Activated T-cell treated with anti-CD3 and anti-CD28 coated beads for 4 hours (primary cell): ENCODE results near the gene SPEM3.

Source experiments
- DNase-seq: peaks from one replicate; pipeline ENCODE4 v3.0.0-alpha.2; 2020

SPEM3 gene

GRCh38 chr17:7403977-7404736, 24.5 kb upstream of the SPEM3 start, which contains the start of gene TMEM256:
TMEM256 (minus strand) TSS chr17:7404097; CDS start chr17:7404084, 13 bp downstream.
- peak; percentile 92 for DNase-seq

- DNase-seq: no peak
These were observed 23.8 kb upstream of the SPEM3 start for GRCh38 chr17:7404737-7405349.

DNA sequence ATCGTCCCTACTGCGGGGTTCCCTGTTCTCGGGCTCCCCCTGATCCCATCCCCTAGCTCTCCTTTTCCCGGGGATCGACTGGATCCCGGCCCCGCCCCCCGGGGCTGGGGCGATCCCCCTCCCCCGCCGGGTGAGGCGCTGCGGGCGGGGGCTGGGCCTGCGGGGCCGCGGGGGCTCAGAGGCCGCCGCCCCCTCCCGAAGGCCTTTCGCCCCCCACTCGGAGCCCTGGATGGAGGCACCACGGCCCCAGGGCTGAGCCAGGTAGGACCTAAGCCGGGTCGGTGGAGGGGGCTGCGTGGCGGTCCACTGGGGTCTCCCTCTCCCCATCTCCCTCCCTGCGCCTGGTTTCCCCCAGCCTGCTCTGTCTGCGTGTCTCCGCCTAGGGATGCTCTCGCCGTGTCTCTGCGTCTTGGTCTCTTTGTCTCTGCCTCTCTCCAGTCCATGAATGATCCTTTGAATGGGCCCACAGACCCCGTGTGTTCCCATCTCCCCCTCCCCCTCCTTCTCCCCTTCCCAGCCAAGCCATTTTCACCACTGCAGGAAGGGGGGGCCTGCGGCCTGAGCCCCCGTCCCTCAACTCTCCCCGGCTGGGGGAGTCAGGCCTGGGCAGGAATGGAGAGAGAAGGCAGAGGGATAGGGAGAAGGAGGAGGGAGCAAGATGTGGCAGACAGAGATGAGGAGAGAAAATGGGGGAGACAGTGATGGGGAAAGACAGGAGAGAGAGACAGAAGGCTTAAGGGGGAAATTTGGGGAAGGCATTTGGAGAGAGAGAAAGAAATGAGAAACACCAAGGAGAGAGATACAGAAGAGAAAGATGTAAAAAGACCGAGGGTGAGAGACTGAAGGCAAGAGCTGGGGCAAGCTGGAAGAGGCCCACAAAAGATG, 23.1 kb upstream of the SPEM3 start:
- no peak for DNase-seq

DNA sequence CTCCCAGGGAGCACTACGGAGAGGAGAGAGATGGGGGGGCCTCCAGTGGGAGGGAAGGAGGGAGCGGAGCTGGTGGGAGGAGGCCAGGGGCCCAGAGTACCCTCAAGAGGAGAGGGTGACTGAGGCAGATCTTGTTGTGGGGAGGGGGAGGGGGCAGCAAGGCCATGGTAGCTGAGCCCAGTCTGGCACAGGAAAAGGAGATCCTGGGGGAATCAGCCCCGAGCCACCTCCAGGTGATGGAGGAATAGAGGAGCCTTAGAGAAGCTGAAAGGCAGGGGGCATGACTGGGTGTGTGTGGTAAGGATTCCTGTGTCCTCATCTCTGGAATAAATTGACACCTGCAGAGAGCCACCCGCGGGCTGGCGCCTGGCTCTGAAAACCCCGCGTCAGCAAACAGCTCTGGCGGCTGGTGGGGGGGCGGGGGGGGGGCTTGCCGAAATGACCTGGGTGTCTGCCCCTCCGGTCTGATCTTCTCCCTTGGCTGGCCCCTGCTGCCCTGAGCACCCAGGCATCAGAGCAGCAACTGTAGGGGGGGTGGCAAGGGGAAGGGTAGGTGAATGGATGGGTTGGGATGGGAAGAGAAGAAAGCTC, 22.3 kb upstream of the SPEM3 start:
- DNase-seq: no peak

DNA sequence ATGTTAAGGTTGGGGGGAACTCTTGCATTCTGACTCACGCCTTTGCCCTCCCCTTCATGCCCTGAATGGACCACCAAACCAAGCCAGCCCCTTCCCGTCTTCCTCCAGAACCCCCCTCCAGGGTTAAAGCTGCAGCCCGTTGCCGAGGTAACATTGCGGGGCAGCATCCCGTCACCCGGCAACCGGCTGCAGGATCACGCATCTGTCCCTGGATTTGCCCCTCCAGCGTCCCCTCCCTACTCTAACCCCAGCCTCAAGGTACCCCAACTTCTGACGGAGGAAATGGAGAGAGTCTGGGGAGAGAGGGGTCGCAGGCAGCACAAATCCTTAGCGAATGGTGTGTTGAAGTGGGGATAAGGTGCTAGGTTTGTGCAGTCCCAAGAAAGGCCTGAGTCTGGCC, 21.6 kb upstream of the SPEM3 start:
- no peak for DNase-seq

DNA sequence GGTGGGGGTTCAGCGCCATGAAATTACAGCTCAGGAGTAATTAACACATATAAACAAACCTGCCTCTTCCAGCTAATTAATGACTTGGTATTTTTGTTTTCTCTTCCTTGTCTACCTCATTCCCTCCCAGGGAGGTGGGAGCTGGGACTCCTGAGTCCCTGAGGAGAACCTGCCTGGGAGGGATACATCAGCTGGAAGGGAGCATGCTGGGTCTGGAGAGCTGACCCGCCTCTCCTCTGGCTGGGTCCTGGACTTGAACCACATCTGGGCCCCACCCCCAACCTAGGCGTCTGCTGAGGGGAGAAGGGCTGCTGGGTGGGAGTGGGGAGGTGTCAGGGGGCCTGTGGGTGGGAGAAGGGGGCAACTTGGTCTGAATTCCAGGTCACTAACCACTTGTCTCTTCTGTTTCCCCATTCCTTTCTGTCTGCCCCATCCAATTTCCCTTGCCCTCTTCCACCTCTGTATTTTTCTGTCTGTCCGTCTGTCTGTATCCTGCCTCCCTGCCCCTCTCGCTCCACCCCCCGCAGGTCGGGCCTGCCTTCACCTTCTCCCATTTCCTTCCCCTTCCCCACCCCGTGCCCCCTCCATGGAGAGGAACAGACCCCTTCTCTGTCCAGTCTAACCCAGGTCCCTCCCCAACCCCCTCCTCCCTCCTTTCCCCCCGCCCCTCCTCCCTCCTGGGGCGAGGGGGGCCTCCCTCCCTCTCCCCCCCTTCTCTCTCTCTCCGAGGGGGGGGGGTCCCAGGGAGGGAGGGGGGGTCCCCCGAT, 21.0 kb upstream of the SPEM3 start, which contains the start of gene NLGN2:
TSS of gene NLGN2 (plus strand) at position 361 of the 767 bp plus-strand sequence. CDS start 411 bp downstream, outside the sequence.
- DNase-seq: no peak

GRCh38 chr17:7408252-7408727, 20.4 kb upstream of the SPEM3 start:
- DNase-seq: no peak

DNA sequence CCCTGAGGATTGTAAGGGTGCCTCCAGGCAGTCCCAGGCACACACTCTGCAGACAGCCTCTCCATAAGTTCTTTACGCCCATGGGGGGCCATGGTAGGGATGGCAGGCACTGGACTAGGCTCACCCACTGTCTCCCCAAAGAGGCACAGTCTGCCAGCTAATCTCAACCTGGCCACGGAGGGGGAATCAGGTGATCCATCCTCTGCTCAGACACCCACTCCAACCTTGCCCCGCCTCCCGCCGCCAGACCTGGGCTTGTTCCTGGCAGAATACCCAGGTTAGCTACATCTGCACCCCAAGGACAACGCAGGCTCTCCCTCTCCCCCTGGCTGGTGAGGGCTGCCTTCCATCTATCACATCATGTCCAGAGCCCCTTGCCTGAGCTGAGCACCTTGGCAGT, 19.8 kb upstream of the SPEM3 start:
- DNase-seq: no peak

- no peak for DNase-seq
These were observed 18.9 kb upstream of the SPEM3 start for GRCh38 chr17:7409716-7410115.

GRCh38 chr17:7410634-7411426, 17.8 kb upstream of the SPEM3 start:
- DNase-seq: no peak

- DNase-seq: no peak
These were observed 17.3 kb upstream of the SPEM3 start for GRCh38 chr17:7411427-7411750.

DNA sequence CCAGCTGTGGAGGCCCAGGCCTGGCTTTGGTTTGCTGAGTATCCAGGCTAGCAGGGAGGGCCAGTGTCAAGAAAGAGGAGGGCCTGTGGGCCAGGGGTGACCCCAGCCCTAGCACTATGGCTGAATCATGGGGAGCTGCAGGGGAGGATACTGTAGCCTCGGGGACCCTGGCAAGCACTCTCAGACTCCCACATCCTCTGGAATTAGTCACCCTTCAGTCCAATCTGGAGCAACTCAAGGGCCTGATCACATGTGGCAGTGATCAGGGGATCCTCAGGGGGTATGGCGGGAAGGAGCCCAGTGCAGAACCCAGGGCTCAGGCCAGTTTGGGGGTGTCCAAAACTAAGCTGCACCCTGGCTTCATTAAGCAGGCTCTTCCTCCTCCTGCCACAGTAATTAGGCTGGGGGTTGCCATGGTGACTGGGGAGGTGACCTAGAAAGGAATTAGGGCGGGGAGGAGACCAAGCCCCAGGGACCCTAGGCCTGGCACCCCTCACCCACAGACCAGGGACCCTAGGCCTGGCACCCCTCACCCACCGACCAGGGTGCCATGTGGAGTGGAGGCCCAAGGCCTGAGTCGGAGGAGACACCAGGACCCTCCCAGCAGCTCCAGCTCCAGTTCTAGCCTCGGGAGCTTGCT, 15.2 kb upstream of the SPEM3 start:
- no peak for DNase-seq

DNA sequence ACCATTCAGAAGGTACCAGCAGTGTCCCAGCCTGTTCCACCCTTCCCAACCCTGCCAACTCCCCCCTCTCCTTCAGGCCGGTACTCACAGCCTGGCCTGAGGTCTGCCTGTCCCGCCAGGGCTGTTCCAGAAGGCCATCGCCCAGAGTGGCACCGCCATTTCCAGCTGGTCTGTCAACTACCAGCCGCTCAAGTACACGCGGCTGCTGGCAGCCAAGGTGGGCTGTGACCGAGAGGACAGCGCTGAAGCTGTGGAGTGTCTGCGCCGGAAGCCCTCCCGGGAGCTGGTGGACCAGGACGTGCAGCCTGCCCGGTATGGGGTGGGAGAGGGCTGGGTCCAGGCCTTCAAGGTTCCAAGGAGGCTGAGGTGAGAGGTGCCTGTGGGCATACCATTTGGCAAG, 13.8 kb upstream of the SPEM3 start:
- no peak for DNase-seq

- no peak for DNase-seq
These were observed 12.9 kb upstream of the SPEM3 start for GRCh38 chr17:7415784-7416183.

GRCh38 chr17:7416323-7416722, 12.3 kb upstream of the SPEM3 start:
- no peak for DNase-seq

DNA sequence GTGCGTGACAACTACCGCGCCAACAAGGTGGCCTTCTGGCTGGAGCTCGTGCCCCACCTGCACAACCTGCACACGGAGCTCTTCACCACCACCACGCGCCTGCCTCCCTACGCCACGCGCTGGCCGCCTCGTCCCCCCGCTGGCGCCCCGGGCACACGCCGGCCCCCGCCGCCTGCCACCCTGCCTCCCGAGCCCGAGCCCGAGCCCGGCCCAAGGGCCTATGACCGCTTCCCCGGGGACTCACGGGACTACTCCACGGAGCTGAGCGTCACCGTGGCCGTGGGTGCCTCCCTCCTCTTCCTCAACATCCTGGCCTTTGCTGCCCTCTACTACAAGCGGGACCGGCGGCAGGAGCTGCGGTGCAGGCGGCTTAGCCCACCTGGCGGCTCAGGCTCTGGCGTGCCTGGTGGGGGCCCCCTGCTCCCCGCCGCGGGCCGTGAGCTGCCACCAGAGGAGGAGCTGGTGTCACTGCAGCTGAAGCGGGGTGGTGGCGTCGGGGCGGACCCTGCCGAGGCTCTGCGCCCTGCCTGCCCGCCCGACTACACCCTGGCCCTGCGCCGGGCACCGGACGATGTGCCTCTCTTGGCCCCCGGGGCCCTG, 11.5 kb upstream of the SPEM3 start:
- DNase-seq: no peak

DNA sequence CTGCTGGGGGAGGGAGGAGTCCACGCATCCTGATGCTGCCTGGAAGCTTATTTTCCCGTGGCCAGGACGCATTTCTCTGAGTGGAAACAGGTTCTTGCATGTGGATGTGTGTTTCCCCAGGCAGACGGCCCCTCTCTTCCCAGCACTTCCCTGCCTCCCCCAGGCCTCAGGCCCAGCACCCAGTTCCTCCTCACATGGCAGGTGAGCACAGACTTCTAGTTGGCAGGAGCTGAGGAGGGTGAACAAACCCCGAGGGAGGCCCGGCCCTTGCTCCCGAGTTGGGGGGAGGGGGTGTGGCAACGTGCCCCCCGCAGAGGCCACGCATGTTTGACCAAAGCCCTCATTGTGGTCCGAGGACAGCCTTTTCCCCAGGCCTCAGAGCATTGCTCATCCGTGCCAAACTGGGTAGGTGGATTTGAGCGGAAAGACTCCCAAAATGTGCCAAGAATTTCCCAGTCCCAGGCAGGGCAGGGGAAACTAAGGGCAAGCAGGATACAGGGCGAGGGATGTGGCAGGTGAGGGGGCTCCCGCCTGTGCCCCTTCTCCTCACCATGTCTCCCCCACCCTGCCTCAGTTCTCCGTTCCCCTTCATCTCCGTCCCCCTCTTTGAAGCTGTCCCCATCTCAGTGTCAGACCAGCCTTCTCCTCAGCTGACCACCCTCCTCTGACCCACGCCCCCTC, 10.0 kb upstream of the SPEM3 start:
- DNase-seq: no peak

DNA sequence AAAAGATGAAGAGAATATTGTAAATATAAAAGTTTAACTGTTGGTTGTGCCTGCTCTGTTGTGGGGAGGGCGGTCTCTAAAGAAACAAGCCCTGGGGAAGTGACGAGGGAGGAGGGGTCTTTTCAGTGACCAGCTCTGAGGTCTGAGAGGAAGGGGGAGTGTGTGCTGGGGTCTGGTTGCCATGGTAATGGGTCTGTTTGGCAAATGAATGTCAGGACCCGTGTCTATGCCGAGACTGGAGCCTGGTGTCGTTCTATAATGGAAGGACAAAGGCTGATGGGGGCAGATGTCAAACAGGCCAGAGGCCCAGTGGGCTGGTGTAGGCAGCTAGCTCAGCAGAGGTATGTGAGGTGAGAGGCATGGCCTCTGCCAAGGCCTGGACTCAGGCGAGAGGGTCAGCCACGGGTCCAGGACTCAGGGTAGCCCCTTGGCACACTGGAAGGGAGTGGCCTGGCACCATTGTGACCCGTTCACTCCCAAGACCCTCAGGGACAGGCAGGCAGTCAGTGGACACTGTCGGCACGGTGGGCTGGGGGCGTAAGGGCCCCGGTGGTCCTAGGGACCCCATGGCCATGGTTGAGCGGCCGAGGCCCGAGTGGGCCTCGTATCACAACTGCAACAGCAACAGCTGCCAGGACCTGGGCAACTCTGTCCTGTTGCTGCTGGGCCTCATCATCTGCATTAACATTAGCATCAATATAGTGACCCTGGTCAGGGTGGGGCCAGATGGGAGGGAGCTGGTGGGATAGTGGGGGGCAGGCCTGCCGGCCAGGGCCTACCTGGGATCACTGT, 8.6 kb upstream of the SPEM3 start, which contains the start of gene SPEM1:
TSS of gene SPEM1 (plus strand) at position 506 of the 792 bp plus-strand sequence. CDS start at position 567, 61 bp downstream.
- no peak for DNase-seq

GRCh38 chr17:7421186-7421585, 7.5 kb upstream of the SPEM3 start:
- DNase-seq: no peak
